Measurements from ENCODE around the gene JAK1.
"Not testable (repeated sequence)": the region's sequence is repeated elsewhere in the genome, so short reads cannot be mapped to it uniquely, and the experiment has no call there.

JAK1 gene

DNA sequence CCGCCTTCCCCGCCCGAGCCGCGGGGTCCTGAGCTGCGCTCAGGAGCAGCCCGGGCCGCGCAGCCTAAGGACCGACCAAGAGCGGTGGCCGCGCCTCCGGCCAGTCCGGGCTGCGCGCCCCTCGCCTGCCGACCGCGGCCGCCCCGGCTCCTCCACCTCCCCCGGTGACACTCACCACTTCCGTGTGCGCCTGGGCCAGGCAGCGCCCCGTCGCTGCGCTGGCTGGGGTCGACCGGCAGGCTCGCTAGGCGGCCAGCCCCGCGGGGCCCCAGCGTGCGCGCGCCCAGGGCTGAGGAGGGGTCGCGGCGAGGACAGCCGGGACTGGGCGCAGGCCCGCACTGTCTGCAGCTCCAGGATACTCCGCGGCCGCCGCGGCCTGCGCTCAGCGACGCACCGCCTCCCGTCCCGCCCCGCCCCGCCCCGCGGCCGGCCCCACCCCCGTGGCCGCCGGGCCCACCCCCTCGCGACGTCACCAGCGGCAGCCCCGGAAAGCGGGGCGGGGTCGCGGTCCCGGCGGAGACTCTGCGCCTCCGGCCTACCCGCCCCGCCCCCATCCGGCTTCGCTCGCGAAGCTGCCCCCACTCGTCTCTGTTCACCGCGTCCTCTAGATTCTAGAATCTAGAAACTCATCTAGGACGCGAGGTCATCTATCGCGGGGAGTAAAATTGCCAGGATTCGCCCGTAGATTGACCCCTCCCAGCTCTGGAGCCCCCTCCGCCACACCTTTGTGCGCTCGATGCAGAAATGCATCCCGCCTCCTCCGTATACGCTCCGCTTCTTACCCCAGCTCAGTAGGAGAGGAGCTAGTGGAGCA, at the start of gene JAK1:
TSS of gene JAK1 (minus strand) at position 392 of the 814 bp plus-strand sequence. CDS start 80,285 bp downstream, outside the sequence.
- FAIRE-seq, result no peak
- peak; percentile 54 for DNase-seq (ENCODE audit: low spot score)

DNA sequence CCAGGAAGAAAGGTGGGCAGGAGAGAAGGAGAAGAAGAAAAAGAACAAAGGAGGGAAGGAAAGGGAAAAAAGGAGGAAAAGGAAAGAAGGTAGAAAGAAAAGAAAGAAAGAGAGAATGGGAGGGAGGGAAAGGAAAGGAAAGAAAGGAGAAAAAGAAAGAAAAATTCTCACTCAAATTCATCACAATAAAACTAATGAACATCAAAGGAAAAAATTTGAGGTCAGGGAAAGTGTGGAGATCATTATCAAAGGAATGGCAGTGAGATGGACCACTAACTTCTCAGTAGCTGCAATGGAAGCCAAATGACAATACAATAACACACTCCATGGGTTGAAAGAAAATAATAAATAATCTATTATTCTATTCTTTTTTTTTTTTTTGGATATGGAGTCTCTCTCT, 48.0 kb upstream of the JAK1 start:
- DNase-seq (ENCODE audit: low spot score), result no peak
- FAIRE-seq, result no peak

DNA sequence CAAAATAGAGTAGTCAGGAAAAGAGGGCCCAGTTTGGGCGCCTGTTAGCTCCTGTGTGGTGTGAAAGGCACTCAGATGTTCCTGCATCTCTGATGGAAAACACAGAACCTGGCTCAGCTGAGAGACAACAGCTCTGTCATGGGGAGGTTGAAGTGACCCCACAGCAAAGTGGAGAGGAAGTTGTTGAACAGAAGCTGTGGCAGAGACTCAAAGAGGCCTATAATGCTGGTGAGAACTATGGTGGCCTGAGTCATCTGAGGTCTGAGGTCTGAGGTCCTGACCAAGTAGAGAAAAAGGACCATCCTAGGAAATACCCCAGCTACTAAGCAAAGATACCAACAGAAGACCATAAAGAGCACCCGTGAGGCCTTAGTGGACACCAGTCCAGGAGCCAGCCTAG, 45.6 kb upstream of the JAK1 start:
- DNase-seq (ENCODE audit: low spot score) (no peak), FAIRE-seq (no peak)

DNA sequence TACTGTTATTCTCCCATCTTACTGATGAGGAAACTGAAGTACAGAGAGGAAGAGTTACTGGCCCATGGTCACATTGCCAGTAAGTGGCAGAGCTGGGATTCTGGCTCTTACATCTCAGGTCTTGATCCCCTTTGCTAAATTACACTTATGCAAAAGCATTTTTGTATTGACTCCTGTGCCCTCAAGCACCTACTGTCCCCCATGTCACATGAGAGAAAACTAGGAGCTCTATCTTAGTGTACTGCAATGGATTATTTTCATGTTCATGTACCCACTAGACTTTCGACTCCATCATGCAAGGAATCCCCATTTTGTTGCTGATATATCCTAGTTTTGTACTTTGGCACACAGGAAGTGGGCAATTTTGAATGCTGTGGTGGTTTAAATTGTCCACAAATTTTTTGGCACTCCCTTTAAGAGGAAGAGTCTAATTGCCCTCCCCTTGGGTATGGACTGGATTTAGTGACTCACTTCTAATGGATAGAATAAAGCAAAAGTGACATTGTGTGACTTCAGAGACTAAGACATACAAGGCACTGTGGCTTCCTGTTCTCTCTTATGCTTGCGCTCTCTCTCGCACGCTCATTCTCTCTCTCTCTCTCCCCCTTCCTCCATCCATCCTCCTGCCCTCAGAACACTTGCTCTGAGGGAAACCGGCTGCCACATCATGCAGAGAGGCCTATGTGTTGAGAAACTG, 43.5 kb upstream of the JAK1 start:
- FAIRE-seq, result no peak
- DNase-seq (ENCODE audit: low spot score), result no peak

DNA sequence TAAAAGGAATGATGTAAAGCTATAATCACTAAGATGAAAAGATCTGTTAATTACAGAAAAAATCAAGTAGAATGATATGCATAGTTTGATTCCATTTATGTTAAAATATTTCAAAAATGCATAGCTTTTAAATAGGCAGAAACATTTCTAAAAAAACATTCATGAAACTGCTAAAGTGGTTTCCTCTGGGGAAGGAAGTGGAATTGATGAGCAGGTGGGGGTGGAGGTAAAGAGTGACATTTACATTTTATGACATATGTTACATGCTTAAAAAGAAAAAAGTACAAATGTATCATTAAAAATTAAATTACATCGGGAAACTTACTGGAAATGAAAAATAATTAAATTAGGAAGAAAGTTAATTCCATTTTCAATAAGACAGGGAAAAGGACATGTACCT, 42.8 kb upstream of the JAK1 start:
- no peak for FAIRE-seq
- DNase-seq (ENCODE audit: low spot score), result no peak

DNA sequence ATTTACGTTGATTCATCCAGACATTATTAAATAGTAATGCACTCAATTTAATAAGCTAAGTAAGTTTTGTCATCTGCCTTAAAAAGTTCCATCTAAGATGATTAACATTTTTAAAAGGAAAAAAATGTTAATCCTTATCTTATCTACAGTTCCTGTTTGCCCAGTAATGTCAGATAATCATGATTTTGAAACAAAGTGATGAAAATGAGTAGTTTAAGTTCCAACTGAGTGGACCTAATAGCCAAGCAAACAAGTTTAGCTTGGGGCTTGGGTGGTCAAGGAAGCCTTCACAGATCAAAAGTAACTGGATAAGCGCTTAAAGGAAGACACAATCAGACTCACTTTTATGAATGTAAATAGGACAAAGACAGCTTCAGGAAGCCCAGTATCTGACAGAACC, 40.5 kb upstream of the JAK1 start:
- no peak for FAIRE-seq
- no peak for DNase-seq (ENCODE audit: low spot score)

DNA sequence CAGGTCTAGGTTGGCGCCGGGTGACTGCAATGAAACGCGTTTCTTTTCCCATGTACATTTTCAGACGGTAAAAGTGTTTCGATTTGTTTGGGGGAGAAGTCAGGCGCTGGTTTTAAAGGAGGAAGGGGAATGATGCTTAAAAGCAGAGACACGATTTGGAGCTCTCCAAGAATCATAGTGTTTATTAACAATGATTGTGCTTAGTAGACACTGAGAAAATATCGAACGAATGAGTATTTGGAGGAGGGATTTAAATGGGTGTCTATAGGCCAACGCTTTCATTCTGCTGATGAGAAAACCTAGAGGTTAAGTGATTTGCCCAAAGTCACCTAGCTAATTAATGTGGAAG, 36.9 kb upstream of the JAK1 start:
- no peak for DNase-seq (ENCODE audit: low spot score)
- FAIRE-seq, result no peak

DNA sequence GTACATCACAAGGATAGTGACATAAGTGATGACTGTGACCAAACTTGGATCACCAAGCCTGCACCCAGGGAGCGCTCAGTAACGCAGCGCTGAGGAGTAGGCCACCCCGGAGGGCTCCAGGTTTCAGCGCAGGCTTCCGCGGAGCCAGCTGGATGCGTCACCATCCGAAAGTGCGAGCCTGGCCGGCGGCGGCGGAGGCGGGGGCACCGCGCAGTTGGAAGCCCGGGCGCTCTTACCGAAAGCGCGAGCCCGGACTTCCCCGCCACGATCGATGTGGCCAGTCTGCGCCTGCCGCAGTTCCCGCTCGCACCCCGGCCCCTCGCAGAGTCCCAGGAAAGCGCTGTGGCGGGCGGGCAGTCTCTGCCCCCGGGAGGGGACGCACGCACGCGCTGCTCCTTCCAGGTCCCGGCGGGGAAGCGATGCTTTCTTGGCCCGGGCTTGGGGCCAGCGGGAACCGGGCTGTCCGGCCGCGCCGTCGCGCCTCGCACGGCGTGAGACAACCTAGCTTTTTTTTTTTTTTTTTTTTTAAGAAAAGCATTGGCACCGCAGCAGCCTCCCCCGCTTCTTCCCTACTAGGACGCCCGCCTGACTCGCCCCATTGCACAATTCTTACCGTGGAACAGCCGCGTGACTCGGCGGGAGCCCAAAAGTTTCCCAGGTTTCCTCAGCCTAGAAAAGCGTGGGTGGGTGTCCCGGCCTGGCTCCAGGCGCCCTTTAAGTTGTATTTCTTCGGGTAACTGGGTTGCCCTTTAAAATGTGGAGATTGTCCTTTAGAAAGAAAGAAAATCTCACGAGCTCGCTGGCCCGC, 36.4 kb upstream of the JAK1 start:
- FAIRE-seq, result no peak

DNA sequence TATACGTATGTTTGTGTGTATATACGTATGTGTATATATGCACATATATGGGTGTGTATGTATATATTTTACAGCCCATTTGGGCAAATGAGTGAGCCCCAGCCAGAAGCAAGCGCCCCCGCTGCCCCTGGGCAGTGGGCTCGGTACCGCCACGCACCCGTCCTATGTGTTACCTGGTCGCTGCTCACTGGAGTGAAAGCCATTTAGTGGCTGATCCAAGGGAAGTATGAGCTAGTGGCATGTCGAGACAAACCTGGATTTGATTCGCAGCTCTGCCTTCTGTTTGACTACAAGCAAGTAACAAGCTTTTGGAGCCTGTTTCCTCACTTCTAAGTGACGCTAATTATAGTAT, 35.8 kb upstream of the JAK1 start:
- DNase-seq (ENCODE audit: low spot score) (no peak), FAIRE-seq (no peak)

More for the DNA sequence above, 36.4 kb upstream of the JAK1 start:
- DNase-seq (ENCODE audit: low spot score), result no peak

DNA sequence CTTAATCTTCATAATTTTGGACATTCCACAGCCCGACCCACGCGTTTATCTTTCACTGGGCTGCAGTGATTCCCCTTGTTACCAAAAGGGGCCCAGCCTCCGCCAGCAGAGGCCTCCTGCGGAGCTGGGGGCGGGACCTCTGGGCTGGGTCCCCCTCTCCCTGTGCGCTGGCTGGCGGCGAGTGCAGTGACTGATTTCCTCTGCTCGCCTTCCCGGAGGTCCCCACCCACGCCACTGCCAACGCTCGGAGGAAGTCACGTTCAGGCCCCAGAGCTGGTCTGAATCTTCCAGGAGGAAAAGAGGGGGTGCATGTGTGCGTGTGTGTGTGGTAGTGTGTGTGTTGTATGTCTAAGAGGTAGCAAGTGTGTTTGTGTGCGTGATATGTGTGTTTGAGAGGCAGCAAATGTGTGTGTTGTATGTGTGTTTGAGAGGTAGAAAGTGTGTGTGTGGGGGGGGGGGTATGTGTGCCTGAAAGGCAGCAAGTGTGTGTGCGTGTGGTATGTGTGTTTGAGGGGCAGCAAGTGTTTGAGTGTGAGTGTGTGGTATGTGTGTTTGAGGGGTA, 35.0 kb upstream of the JAK1 start:
- FAIRE-seq (no peak), DNase-seq (ENCODE audit: low spot score) (no peak)

DNA sequence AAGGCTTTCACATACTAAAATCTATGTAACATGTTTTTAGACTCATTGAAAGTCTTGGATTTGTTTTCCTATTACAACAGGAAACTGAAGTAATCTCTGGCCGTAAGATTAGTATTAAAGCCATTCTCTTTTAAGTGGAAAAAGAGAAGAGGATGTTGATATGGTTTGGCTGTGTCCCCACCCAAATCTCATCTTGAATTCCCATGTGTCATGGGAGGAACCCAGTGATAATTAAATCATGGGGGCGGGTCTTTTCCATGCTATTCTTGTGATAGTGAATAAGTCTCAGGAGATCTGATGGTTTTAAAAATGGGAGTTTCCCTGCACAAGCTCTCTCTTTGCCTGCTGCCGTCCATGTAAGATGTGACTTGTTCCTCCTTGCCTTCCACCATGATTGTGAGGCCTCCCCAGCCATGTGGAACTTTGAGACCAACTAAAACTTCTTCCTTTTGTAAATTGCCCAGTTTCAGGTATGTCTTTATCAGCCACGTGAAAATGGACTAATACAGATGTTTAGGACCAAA, 32.1 kb upstream of the JAK1 start:
- DNase-seq (ENCODE audit: low spot score); FAIRE-seq: not testable (repeated sequence)

DNA sequence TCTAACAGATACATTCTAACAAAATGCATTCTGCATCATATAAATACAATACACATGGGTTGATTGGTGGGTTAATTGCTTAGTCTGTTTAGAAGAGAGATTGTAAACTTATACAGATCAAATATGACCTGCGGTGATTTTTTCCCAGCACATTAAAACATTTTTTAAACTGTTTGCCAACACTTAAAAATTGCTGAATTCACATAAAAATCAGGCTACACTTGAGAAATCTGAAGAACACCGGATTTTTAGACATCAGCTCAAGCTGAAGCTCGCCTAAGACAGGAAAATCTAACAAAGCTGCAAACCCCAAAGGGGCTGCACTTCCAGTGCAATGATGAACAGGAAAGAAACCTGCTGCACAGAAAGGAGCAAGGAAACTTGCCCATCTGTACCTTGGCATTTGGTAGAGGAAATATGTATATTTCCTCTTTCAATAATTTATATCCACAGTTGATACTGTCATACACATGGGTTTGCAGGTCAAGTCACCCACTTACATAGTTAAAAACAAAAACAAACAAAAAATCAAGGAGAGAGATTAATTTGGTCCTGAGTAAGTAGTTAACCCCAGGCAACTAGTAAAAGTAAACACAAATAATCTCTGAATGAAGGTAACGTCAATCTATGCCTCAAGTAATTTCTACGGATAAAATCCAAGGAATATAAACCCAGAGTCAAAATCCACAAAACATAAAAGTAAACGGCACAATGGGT, 30.4 kb upstream of the JAK1 start:
- FAIRE-seq (no peak), DNase-seq (ENCODE audit: low spot score) (no peak)

DNA sequence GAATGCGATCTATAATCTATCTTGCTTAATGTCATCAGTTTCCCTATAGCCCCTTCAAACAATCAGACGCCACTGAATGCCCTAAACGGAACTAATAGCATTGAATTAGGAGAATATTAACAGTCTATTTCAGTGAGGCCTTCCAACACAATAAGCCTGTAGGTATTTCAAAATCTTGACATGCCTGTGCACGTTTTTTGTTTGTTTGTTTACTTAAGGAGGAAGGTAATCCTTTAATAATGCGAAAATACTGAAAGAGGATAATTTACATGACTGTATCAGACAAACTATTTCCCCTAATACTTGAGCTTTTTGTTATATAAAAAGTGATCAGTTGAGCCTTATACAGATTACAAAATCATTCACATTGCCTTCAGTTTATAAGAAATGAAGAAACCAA, 29.0 kb upstream of the JAK1 start:
- FAIRE-seq, result no peak

DNA sequence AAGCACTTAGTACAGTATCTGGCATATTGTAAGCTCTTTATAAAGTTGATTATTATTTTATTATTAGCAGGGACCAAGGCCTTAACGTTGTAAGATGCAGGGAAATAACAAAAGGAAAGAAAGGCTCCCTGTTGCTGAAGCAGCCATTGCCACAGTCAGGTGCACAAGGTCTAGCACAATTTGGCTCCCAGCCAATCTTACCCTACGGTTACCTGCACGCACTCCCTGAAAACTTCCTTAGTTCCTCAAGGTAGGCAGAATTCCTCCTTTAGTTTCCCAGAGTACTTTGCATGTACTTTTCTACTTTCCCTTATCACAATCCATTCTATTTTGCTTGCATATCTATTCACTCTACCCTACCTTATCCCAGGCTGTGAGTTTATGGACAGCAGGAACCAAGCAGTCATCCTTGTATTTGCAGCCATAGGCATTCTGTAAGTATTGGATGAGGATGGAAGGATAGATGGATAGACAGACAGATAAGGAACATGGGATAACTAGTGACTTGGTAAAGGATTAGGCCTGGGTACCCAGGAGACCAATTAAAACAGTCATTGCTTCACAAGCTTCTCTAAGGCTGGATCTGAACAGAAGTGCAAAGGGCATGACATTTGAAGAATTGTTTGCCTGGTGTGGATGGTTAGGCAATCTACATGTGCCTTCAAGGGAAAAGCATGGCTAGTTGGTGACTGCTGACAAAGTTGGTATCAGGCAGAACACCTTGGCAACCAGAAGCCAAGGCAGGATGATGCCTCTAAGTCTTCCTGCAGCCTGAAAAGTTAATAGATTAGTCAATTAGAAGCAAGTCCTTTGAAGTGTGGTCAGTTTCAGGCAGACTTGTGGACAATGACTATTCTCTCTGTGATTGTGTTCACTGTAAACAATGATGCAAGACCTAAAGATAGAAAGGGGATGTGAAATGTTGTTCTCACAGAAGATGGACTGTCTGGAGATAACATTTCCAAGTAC, 20.8 kb upstream of the JAK1 start:
- no peak for FAIRE-seq

More for the DNA sequence above, 29.0 kb upstream of the JAK1 start:
- no peak for DNase-seq (ENCODE audit: low spot score)

DNA sequence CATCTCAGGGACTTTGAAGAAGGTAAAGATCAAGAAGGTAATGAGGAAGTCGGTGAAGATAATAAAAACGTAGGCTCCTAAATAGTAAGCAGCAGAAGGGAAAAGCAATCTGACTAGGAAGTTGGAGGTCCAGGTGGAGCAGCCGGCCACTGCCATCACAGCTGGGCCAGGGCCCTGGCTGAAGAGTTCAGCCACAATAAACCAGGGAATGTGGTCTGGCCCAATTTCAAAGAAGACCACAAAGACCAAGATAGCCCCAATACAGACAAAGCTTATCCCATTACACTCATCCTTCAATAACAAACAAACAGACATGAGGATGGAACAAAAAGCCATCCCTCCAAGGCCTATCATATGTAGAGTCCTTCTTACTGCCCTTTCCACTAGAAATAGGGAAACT, 18.4 kb upstream of the JAK1 start:
- FAIRE-seq (no peak), DNase-seq (ENCODE audit: low spot score) (no peak)

More for the DNA sequence above, 20.8 kb upstream of the JAK1 start:
- DNase-seq (ENCODE audit: low spot score), result no peak

DNA sequence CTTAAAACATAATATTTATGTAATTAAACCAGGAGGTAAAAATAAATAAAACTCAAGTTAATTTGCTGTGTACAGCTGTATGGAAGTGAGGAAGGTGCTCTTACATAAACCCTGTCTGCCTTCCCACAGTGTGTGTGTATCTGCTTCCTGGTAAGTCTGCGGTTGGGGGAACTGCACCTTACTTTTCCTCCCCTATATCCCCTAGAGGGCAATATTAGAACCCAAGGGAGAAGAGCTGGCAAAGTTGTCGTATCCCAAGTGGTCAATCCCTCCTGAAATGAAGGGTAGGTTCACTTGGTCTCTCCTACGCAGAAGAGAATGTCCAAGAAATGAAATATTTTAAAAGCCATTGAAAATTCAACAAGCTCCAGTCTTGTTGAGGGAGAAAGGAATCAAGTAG, 17.8 kb upstream of the JAK1 start:
- no peak for FAIRE-seq

DNA sequence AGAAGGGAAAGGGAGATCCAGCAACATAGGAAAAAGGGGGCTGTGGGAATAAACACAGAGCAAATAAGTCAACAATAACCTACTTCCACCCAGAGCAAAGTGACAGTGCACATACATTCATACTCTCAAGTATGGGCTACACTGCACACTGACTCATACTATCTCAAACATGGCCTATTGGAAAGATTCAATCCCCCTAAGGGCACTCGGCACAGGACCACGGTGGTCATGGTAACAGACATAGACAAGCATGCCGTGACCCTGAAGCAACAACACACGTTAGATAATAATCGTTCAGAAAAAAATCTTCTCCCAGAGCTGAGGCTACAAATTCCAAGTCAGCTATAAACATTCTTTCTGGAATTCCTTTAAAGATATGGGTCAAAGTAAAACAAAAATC, 16.8 kb upstream of the JAK1 start:
- peak; percentile 43 for DNase-seq (ENCODE audit: low spot score)
- no peak for FAIRE-seq

More for the DNA sequence above, 17.8 kb upstream of the JAK1 start:
- DNase-seq (ENCODE audit: low spot score), result no peak

DNA sequence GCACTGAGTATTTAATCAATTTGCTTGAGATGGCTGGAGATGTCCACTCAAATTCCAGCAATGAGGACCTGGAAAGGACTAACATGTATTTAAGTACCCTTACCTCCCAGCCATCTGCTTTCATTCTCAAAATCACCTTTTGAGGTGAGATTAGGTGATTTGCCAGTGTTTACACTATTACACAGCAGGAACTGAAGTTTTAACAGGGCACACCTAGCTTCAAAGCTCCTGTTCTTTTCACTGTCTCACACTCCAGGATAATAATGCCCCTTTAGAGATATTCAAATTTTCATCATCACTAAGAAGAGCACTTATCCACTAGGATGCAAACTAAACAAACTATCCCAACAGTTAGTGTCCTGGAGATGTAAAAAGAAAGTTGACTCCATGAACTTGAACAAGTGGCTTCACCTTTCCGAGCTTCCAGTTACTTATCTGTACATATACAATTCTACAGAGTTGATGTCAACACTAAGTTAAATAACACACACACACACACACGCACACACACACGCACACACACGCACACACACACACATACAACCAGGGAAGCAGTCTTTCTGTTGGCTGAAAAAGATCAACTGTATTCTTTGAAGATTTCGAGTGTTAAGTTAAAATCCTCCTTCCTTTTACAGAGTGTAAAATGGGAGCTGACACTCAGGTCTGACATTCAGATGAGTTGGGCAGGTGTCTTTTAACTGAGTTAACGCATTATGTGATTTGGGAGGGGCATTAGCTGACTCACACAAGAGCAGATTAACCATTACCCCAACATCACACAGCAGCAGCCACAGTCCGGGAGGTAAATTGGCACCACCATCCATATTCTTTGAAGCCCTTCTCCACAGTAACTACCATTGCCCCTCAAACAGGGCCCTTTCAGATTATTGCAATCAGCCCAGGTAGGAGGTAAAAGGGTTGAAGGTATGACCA, 15.5 kb upstream of the JAK1 start:
- peak; percentile 49 for DNase-seq (ENCODE audit: low spot score)
- FAIRE-seq, result peak; percentile 82

All from RCC 7860 (cell line).